Keratinocyte (primary cell): ENCODE results near the gene KREMEN2.

Source experiments
- CTCF ChIP-seq, 3 experiments: IDR thresholded peaks in 1 of 3; conservative IDR thresholded peaks in 1 of 3; optimal IDR thresholded peaks in 1 of 3; 2 replicates in 2 of 3; 3 replicates in 1 of 3; pipeline versions ENCODE3 to v1.5.1; 2011; ENCODE audit warnings: low read length in 3 of 3, mild to moderate bottlenecking in 3 of 3, moderate library complexity in 2 of 3, control low read depth in 1 of 3, inconsistent platforms in 1 of 3; ENCODE audit not compliant: insufficient read depth in 2 of 3; ENCODE audit errors: extremely low read depth in 1 of 3
- EZH2 ChIP-seq: IDR thresholded peaks from one replicate; pipeline ENCODE4 v1.6.1; 2012; ENCODE audit warnings: inconsistent platforms, mild to moderate bottlenecking, low read length, moderate library complexity

- TF ChIP-seq CTCF (optimal IDR thresholded peaks at IDR 0.05 in 1 of 3, IDR thresholded peaks at IDR 0.05 in 1 of 3, conservative IDR thresholded peaks at IDR 0.05 in 1 of 3; ENCODE audit: extremely low read depth in 1 of 3, insufficient read depth in 2 of 3, low read length in 3 of 3): no peak
- no peak for TF ChIP-seq EZH2
These were observed 35.3 kb upstream of the KREMEN2 start for GRCh38 chr16:2928796-2929195.
